ENCODE measurements around the gene FMNL2. TPM values are rescaled to one million over a fixed set of nuclear protein-coding genes. Genes with fewer than 3 reads are reported as not detected.

Gene FMNL2
- total RNA-seq, 4 donors from 2014 or later: 23.5 to 28.0 (median 23.8) TPM

- Histone ChIP-seq H3K27ac (replicated peaks in 1 of 4) (no peak overlapping the region), H3K9me3 (no peaks in the 10 kb centered on the region), H3K4me3 (no peak overlapping the region), H3K36me3 (no peaks in the 10 kb centered on the region), H3K4me1 (no peaks in the 10 kb centered on the region), H3K27me3 (no peaks in the 10 kb centered on the region)
- intact Hi-C loops (cut with DNase I): no loop called here
- WGBS: 94% methylated on average over 1 of the region's 1 CpG
- TF ChIP-seq CTCF (IDR thresholded peaks at IDR 0.05) (no peak), POLR2A (IDR thresholded peaks at IDR 0.05; ENCODE audit: low read depth) (no peak), EP300 (IDR thresholded peaks at IDR 0.05) (no peak), POLR2AphosphoS5 (IDR thresholded peaks at IDR 0.05) (no peak)
- DNase-seq (ENCODE audit: extremely low spot score): no peak
Observed at GRCh38 chr2:152454371-152454770, 119.4 kb downstream of the FMNL2 start.

- no peaks in the 10 kb centered on the region for H3K9me3 ChIP-seq
- H3K36me3 ChIP-seq: no peaks in the 10 kb centered on the region
- WGBS: 52% methylated on average over 1 of the region's 1 CpG
- intact Hi-C loops (cut with DNase I): no loop called here
- no peaks in the 10 kb centered on the region for H3K27me3 ChIP-seq
- no peak for TF ChIP-seq POLR2AphosphoS5 (IDR thresholded peaks at IDR 0.05)
- no peak for TF ChIP-seq CTCF (IDR thresholded peaks at IDR 0.05)
- TF ChIP-seq EP300 (IDR thresholded peaks at IDR 0.05): no peak
- TF ChIP-seq POLR2A (IDR thresholded peaks at IDR 0.05; ENCODE audit: low read depth): no peak
- no peak for DNase-seq (ENCODE audit: extremely low spot score)
- H3K4me3 ChIP-seq: no peak overlapping the region
- H3K27ac ChIP-seq (replicated peaks in 1 of 4): no peak overlapping the region
- no peaks in the 10 kb centered on the region for H3K4me1 ChIP-seq
Observed at GRCh38 chr2:152454960-152455359, 120.0 kb downstream of the FMNL2 start.

- 99% methylated on average over 6 of the region's 6 CpGs for WGBS
- Histone ChIP-seq H3K4me3 (no peak overlapping the region), H3K4me1 (no peaks in the 10 kb centered on the region), H3K27ac (replicated peaks in 1 of 4) (no peak overlapping the region), H3K9me3 (no peaks in the 10 kb centered on the region), H3K36me3 (no peaks in the 10 kb centered on the region), H3K27me3 (no peaks in the 10 kb centered on the region)
- TF ChIP-seq EP300 (IDR thresholded peaks at IDR 0.05) (no peak), CTCF (IDR thresholded peaks at IDR 0.05) (no peak), POLR2A (IDR thresholded peaks at IDR 0.05; ENCODE audit: low read depth) (no peak), POLR2AphosphoS5 (IDR thresholded peaks at IDR 0.05) (no peak)
- no peak for DNase-seq (ENCODE audit: extremely low spot score)
- intact Hi-C loops (cut with DNase I): no loop called here
Observed at GRCh38 chr2:152455738-152456137, 120.8 kb downstream of the FMNL2 start.

- TF ChIP-seq POLR2AphosphoS5 (IDR thresholded peaks at IDR 0.05) (no peak), POLR2A (IDR thresholded peaks at IDR 0.05; ENCODE audit: low read depth) (no peak), CTCF (IDR thresholded peaks at IDR 0.05) (no peak), EP300 (IDR thresholded peaks at IDR 0.05) (no peak)
- no peaks in the 10 kb centered on the region for H3K4me1 ChIP-seq
- H3K9me3 ChIP-seq: no peaks in the 10 kb centered on the region
- intact Hi-C loops (cut with DNase I): no loop called here
- no peak overlapping the region for H3K27ac ChIP-seq (replicated peaks in 1 of 4)
- H3K36me3 ChIP-seq: no peaks in the 10 kb centered on the region
- no peak overlapping the region for H3K4me3 ChIP-seq
- no peaks in the 10 kb centered on the region for H3K27me3 ChIP-seq
- DNase-seq (ENCODE audit: extremely low spot score): no peak
- WGBS: 90% methylated on average over 3 of the region's 3 CpGs
Observed at GRCh38 chr2:152456262-152456661, 121.3 kb downstream of the FMNL2 start.

GRCh38 chr2:152458441-152458940 is 123.5 kb downstream of the FMNL2 start:
- DNase-seq (ENCODE audit: extremely low spot score): no peak
- 76% methylated on average over 5 of the region's 5 CpGs for WGBS
- H3K27ac ChIP-seq (replicated peaks in 1 of 4): no peak overlapping the region
- intact Hi-C loops (cut with DNase I): no loop called here
- H3K4me1 ChIP-seq: no peaks in the 10 kb centered on the region
- H3K36me3 ChIP-seq: no peaks in the 10 kb centered on the region
- no peaks in the 10 kb centered on the region for H3K9me3 ChIP-seq
- no peak for TF ChIP-seq EP300 (IDR thresholded peaks at IDR 0.05)
- TF ChIP-seq POLR2A (IDR thresholded peaks at IDR 0.05; ENCODE audit: low read depth): no peak
- no peak for TF ChIP-seq POLR2AphosphoS5 (IDR thresholded peaks at IDR 0.05)
- no peak for TF ChIP-seq CTCF (IDR thresholded peaks at IDR 0.05)
- no peaks in the 10 kb centered on the region for H3K27me3 ChIP-seq
- H3K4me3 ChIP-seq: no peak overlapping the region

All from esophagus muscularis mucosa (tissue), 4 donors.